ENCODE results near the gene AAMP.

DNA sequence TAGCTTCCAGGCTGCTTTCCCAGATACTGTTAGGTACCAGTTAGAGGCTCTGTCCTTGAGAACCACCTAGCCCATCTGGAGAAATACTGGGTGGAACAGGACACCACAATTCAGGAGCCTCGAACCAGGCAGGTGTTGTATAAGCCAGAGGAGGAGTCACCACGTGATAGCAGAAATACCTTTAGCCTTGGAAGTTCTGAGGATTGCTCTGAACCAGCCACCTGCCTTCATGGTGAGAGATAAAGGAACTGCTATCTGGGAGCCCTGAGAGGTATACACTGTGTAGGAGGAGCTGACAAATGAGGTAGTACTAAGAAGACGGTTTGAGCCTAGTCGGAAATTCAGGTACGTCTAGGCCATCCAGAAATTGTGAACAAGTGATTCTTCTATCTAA, 16.7 kb downstream of the AAMP start:
- TF ChIP-seq, protein P1, sequence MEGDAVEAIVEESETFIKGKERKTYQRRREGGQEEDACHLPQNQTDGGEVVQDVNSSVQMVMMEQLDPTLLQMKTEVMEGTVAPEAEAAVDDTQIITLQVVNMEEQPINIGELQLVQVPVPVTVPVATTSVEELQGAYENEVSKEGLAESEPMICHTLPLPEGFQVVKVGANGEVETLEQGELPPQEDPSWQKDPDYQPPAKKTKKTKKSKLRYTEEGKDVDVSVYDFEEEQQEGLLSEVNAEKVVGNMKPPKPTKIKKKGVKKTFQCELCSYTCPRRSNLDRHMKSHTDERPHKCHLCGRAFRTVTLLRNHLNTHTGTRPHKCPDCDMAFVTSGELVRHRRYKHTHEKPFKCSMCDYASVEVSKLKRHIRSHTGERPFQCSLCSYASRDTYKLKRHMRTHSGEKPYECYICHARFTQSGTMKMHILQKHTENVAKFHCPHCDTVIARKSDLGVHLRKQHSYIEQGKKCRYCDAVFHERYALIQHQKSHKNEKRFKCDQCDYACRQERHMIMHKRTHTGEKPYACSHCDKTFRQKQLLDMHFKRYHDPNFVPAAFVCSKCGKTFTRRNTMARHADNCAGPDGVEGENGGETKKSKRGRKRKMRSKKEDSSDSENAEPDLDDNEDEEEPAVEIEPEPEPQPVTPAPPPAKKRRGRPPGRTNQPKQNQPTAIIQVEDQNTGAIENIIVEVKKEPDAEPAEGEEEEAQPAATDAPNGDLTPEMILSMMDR (IDR thresholded peaks at IDR 0.05): no peak
- no peak for TF ChIP-seq POLR2A (IDR thresholded peaks at IDR 0.05)

All from testis (tissue), 2 donors.